ENCODE results near the gene SERF1B.
"Not testable (repeated sequence)": the region's sequence is repeated elsewhere in the genome, so short reads cannot be mapped to it uniquely, and the experiment has no call there.

Gene SERF1B

DNA sequence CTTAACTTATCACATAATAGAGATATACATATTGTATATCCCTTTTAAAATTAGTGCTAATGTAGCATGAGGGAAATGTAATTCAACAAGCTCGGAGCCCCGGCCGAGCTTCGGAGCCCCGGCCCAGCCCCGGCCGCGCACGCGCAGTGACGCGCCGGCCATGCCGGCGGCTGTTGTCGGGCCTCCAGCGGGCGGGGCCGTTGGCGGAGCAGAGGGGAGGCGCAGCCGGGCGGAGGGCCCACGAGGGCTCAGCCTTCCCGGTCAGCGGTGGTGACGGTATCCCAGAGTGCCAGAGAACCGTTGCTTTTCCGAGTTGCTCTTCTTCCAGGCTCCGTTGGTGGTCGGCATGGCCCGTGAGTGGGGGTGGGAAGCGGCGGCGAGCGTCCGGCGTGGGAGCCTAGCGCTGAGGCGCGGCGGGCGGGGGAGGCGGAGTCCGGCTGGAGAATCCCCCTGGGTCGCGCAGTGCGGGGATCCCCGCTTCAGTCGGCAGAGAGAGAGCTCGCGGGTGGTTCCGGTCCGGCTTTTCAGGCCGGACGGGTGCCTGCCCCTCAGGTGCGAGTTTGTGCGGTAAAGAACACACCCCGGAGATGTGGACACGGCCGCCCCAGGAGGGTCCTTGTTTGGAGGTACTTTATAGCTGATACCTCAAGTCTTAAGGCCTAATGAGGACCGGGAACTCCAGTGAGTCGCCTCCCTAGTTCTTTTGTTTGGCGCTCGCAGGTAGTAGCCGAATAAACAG lies at the start of gene SERF1B:
Gene SERF1B (plus strand): TSS at position 146 of the 739 bp plus-strand sequence. CDS start 201 bp downstream, at position 347.
- H4K20me1 ChIP-seq (ENCODE audit: insufficient read depth, low read length); H3K9me3 ChIP-seq (ENCODE audit: insufficient read depth, low read length); H3K9ac ChIP-seq (ENCODE audit: low read length); H3K27ac ChIP-seq (ENCODE audit: low read length); H3K4me1 ChIP-seq (ENCODE audit: low read length); H3K36me3 ChIP-seq (replicated peaks; ENCODE audit: low read depth, low read length); H3K4me3 ChIP-seq (ENCODE audit: low read length); H2AFZ ChIP-seq (ENCODE audit: low read depth, low read length); H3K79me2 ChIP-seq (ENCODE audit: low read length); H3K27me3 ChIP-seq (ENCODE audit: low read depth, low read length); H3K4me2 ChIP-seq (ENCODE audit: low read length): not testable (repeated sequence)

- not testable (repeated sequence) for H3K9me3 ChIP-seq (ENCODE audit: insufficient read depth, low read length); H3K27ac ChIP-seq (ENCODE audit: low read length); H3K36me3 ChIP-seq (replicated peaks; ENCODE audit: low read depth, low read length); H3K79me2 ChIP-seq (ENCODE audit: low read length); H3K4me3 ChIP-seq (ENCODE audit: low read length); H3K4me2 ChIP-seq (ENCODE audit: low read length); H4K20me1 ChIP-seq (ENCODE audit: insufficient read depth, low read length); H3K9ac ChIP-seq (ENCODE audit: low read length); H3K4me1 ChIP-seq (ENCODE audit: low read length); H2AFZ ChIP-seq (ENCODE audit: low read depth, low read length); H3K27me3 ChIP-seq (ENCODE audit: low read depth, low read length)
Observed at GRCh38 chr5:69991713-69992112, 33.3 kb upstream of the SERF1B start.

- H2AFZ ChIP-seq (ENCODE audit: low read depth, low read length); H3K4me2 ChIP-seq (ENCODE audit: low read length); H3K36me3 ChIP-seq (replicated peaks; ENCODE audit: low read depth, low read length); H3K27me3 ChIP-seq (ENCODE audit: low read depth, low read length); H3K4me1 ChIP-seq (ENCODE audit: low read length); H3K9me3 ChIP-seq (ENCODE audit: insufficient read depth, low read length); H3K9ac ChIP-seq (ENCODE audit: low read length); H3K27ac ChIP-seq (ENCODE audit: low read length); H3K79me2 ChIP-seq (ENCODE audit: low read length); H4K20me1 ChIP-seq (ENCODE audit: insufficient read depth, low read length); H3K4me3 ChIP-seq (ENCODE audit: low read length): not testable (repeated sequence)
Observed at GRCh38 chr5:69995535-69995934, 29.5 kb upstream of the SERF1B start.

GRCh38 chr5:70020660-70021059 lies 4.4 kb upstream of the SERF1B start:
- H3K79me2 ChIP-seq (ENCODE audit: low read length); H3K4me3 ChIP-seq (ENCODE audit: low read length); H3K9ac ChIP-seq (ENCODE audit: low read length); H3K4me2 ChIP-seq (ENCODE audit: low read length); H3K9me3 ChIP-seq (ENCODE audit: insufficient read depth, low read length); H3K36me3 ChIP-seq (replicated peaks; ENCODE audit: low read depth, low read length); H3K27ac ChIP-seq (ENCODE audit: low read length); H4K20me1 ChIP-seq (ENCODE audit: insufficient read depth, low read length); H3K27me3 ChIP-seq (ENCODE audit: low read depth, low read length); H3K4me1 ChIP-seq (ENCODE audit: low read length); H2AFZ ChIP-seq (ENCODE audit: low read depth, low read length): not testable (repeated sequence)

GRCh38 chr5:70025845-70026145 lies 744 bp downstream of the SERF1B start:
- not testable (repeated sequence) for H2AFZ ChIP-seq (ENCODE audit: low read depth, low read length); H3K36me3 ChIP-seq (replicated peaks; ENCODE audit: low read depth, low read length); H3K4me3 ChIP-seq (ENCODE audit: low read length); H4K20me1 ChIP-seq (ENCODE audit: insufficient read depth, low read length); H3K4me1 ChIP-seq (ENCODE audit: low read length); H3K79me2 ChIP-seq (ENCODE audit: low read length); H3K9ac ChIP-seq (ENCODE audit: low read length); H3K4me2 ChIP-seq (ENCODE audit: low read length); H3K27me3 ChIP-seq (ENCODE audit: low read depth, low read length); H3K9me3 ChIP-seq (ENCODE audit: insufficient read depth, low read length); H3K27ac ChIP-seq (ENCODE audit: low read length)

DNA sequence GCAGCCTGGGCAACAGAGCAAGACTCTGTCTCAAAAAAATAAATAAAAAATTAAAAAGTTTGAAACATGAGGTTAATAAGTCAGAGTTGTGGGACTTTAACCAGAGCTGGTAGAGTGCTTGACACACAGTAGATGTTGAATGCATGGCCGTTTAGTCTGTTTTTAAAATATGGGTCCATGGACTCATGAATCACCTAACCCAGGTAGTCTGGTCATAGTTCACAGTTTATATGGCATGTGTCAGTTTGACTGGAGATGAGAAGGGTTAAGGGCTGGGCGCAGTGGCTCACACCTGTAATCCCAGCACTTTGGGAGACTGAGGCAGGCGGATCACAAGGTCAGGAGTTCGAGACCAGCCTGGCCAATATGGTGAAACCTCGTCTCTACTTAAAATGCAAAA lies 6.2 kb downstream of the SERF1B start:
- not testable (repeated sequence) for H3K27me3 ChIP-seq (ENCODE audit: low read depth, low read length); H3K36me3 ChIP-seq (replicated peaks; ENCODE audit: low read depth, low read length); H3K4me2 ChIP-seq (ENCODE audit: low read length); H4K20me1 ChIP-seq (ENCODE audit: insufficient read depth, low read length); H3K4me1 ChIP-seq (ENCODE audit: low read length); H3K79me2 ChIP-seq (ENCODE audit: low read length); H3K9me3 ChIP-seq (ENCODE audit: insufficient read depth, low read length); H3K4me3 ChIP-seq (ENCODE audit: low read length); H3K27ac ChIP-seq (ENCODE audit: low read length); H3K9ac ChIP-seq (ENCODE audit: low read length); H2AFZ ChIP-seq (ENCODE audit: low read depth, low read length)

DNA sequence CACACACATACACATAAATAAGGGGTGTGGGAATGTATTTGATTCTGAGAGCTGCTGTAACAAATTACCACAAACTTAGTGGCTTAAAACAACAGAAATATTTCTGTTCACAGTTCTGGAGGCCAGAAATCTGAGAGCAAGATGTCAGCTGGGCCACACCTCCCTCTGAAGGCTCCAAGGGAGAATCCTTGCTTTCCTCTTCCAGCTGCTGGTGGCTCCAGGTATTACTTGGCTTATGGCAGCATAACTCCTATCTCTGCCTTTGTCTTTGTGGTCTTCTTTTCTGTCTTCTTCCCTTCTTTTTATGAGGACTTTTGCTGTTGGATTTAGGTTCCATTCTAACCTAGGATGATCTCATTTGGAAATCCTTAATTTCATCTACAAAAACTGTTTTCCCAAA lies 16.4 kb downstream of the SERF1B start:
- not testable (repeated sequence) for H3K9me3 ChIP-seq (ENCODE audit: insufficient read depth, low read length); H3K9ac ChIP-seq (ENCODE audit: low read length); H4K20me1 ChIP-seq (ENCODE audit: insufficient read depth, low read length); H3K4me1 ChIP-seq (ENCODE audit: low read length); H3K27ac ChIP-seq (ENCODE audit: low read length); H3K4me2 ChIP-seq (ENCODE audit: low read length); H3K27me3 ChIP-seq (ENCODE audit: low read depth, low read length); H3K36me3 ChIP-seq (replicated peaks; ENCODE audit: low read depth, low read length); H2AFZ ChIP-seq (ENCODE audit: low read depth, low read length); H3K4me3 ChIP-seq (ENCODE audit: low read length); H3K79me2 ChIP-seq (ENCODE audit: low read length)

- H2AFZ ChIP-seq (ENCODE audit: low read depth, low read length); H3K27ac ChIP-seq (ENCODE audit: low read length); H3K4me1 ChIP-seq (ENCODE audit: low read length); H3K9ac ChIP-seq (ENCODE audit: low read length); H3K9me3 ChIP-seq (ENCODE audit: insufficient read depth, low read length); H3K4me3 ChIP-seq (ENCODE audit: low read length); H3K79me2 ChIP-seq (ENCODE audit: low read length); H3K27me3 ChIP-seq (ENCODE audit: low read depth, low read length); H3K36me3 ChIP-seq (replicated peaks; ENCODE audit: low read depth, low read length); H3K4me2 ChIP-seq (ENCODE audit: low read length); H4K20me1 ChIP-seq (ENCODE audit: insufficient read depth, low read length): not testable (repeated sequence)
Observed at GRCh38 chr5:70049790-70050142, 24.7 kb downstream of the SERF1B start.

DNA sequence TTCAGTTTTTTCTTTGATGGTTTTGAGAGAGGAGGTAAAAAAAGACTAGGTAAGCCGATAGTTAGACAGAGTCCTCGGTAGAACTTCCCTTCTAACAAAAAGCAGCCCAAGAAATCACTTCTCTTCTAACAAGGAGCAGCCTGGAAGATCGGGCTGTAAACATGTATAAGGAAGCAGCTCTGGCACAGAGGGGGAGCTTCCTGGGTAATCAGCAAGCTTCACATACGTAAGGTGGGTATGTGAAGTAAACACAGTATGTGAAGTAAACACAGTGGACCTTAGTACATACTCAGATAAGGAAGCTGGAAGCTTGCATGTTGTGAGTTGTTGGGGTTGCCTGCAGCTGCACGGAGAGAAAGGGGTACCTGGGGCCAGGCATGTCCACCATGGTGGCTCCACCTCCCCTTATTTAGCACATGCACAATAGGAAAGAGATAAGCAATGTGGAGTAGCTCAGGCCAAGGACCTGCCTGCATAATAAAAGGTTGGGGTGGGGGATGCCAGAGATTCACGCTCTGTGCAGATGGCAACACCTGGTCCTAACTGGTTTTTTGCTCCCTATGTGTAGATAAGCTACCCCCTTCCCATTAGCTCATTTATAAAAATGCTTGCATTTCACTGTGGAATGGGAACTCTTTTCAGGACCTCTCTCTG lies 31.4 kb downstream of the SERF1B start:
- H2AFZ ChIP-seq (ENCODE audit: low read depth, low read length); H4K20me1 ChIP-seq (ENCODE audit: insufficient read depth, low read length); H3K9me3 ChIP-seq (ENCODE audit: insufficient read depth, low read length); H3K79me2 ChIP-seq (ENCODE audit: low read length); H3K9ac ChIP-seq (ENCODE audit: low read length); H3K4me3 ChIP-seq (ENCODE audit: low read length); H3K27me3 ChIP-seq (ENCODE audit: low read depth, low read length); H3K27ac ChIP-seq (ENCODE audit: low read length); H3K4me1 ChIP-seq (ENCODE audit: low read length); H3K4me2 ChIP-seq (ENCODE audit: low read length); H3K36me3 ChIP-seq (replicated peaks; ENCODE audit: low read depth, low read length): not testable (repeated sequence)

GRCh38 chr5:70057140-70057539 lies 32.1 kb downstream of the SERF1B start:
- H3K79me2 ChIP-seq (ENCODE audit: low read length); H3K27me3 ChIP-seq (ENCODE audit: low read depth, low read length); H3K4me3 ChIP-seq (ENCODE audit: low read length); H3K4me1 ChIP-seq (ENCODE audit: low read length); H3K36me3 ChIP-seq (replicated peaks; ENCODE audit: low read depth, low read length); H3K27ac ChIP-seq (ENCODE audit: low read length); H3K9me3 ChIP-seq (ENCODE audit: insufficient read depth, low read length); H4K20me1 ChIP-seq (ENCODE audit: insufficient read depth, low read length); H3K4me2 ChIP-seq (ENCODE audit: low read length); H3K9ac ChIP-seq (ENCODE audit: low read length); H2AFZ ChIP-seq (ENCODE audit: low read depth, low read length): not testable (repeated sequence)

Measured in OCI-LY3 (cell line).